Transverse colon (tissue), 4 donors: Measurements from ENCODE around the gene KRCC1. TPM values are rescaled to one million over a fixed set of nuclear protein-coding genes. Genes with fewer than 3 reads are reported as not detected.

Source experiments
- DNase-seq: peaks from one replicate; pipeline ENCODE4 v3.0.0-alpha.2; 2019
- H3K27ac ChIP-seq, 4 donors: fragments of 200-600 bp; sonication (generic); 2 replicates each; pipeline ENCODE4 v1.5.1; 2016 to 2018; ENCODE audit warnings: inconsistent platforms in 4 of 4
- H3K27me3 ChIP-seq: fragments of 200-600 bp; sonication (generic); 2 replicates; pipeline ENCODE4 v1.5.1; 2017; ENCODE audit warnings: inconsistent platforms
- H3K36me3 ChIP-seq, 4 donors: fragments of 200-600 bp; sonication (generic); 2 replicates each; pipeline ENCODE4 v1.5.1; 2017 to 2019; ENCODE audit warnings: inconsistent platforms in 4 of 4
- H3K4me1 ChIP-seq, 4 donors: fragments of 200-600 bp; sonication (generic); 2 replicates each; pipeline ENCODE4 v1.5.1; 2017 to 2020; ENCODE audit warnings: inconsistent platforms in 4 of 4
- H3K4me3 ChIP-seq, 4 donors: fragments of 200-600 bp; sonication (generic); 1 replicate in 1 of 4; 2 replicates in 3 of 4; pipeline versions ENCODE4 v1.5.1 to v1.6.1; 2017 to 2019; ENCODE audit warnings: inconsistent platforms in 4 of 4
- H3K9me3 ChIP-seq, 2 donors: fragments of 200-600 bp; sonication (generic); 2 replicates each; pipeline ENCODE4 v1.5.1; 2017 to 2019; ENCODE audit warnings: inconsistent platforms in 2 of 2
- CTCF ChIP-seq, 5 experiments: fragments of 200-600 bp in 3 of 5; fragments of 450-650 bp in 2 of 5; sonication (generic) in 3 of 5; IDR thresholded peaks; 1 replicate in 2 of 5; 2 replicates in 3 of 5; pipeline ENCODE4 v1.5.1; 2016 to 2017; ENCODE audit warnings: antibody characterized with exemption in 5 of 5, inconsistent platforms in 3 of 5, mild to moderate bottlenecking in 2 of 5, moderate library complexity in 1 of 5
- EP300 ChIP-seq: sonication (generic); formaldehyde crosslinking; IDR thresholded peaks from one replicate; pipeline ENCODE4 v1.6.1; 2017; ENCODE audit warnings: antibody characterized with exemption, low read depth
- POLR2A ChIP-seq: fragments of 450-650 bp; IDR thresholded peaks from one replicate; pipeline ENCODE4 v1.6.1; 2016; ENCODE audit warnings: antibody characterized with exemption, mild to moderate bottlenecking, moderate library complexity
- POLR2AphosphoS5 ChIP-seq, 3 donors: sonication (generic); formaldehyde crosslinking; IDR thresholded peaks; one replicate each; pipeline ENCODE4 v1.6.1; 2016; ENCODE audit warnings: antibody characterized with exemption in 3 of 3
- WGBS, 2 donors: methylation state at CpG; one replicate each; pipeline ENCODE4 v1.1.5; 2018; ENCODE audit warnings: low coverage in 1 of 2; 5-methylcytosine and 5-hydroxymethylcytosine counted together
- in situ Hi-C, 4 donors: fragments of 200-750 bp; cut with MboI; loops; one replicate each; pipeline versions ENCODE4 v1.15.0 to v1.15.1; 2017; ENCODE audit warnings: low sequenced_read_pairs in 3 of 4, low pct_ligation_motif_present in 1 of 4, low pct_unique_long_range_greater_than_20kb in 1 of 4
- intact Hi-C: fragments of 100-400 bp; cut with DNase I; formaldehyde crosslinking; loops from one replicate; pipeline ENCODE4 v1.15.1; 2023; ENCODE audit warnings: low total_unique reads
- total RNA-seq, 4 donors: library from RNA; depleted of rRNA; stranded (reverse); fragments of >200 nt; gene quantifications; one replicate each; pipeline ENCODE4 v1.1.0, GENCODE V29; 2016

KRCC1 gene
- total RNA-seq, 4 donors from 2014 or later, result 12.3 to 40.6 (median 27.6) TPM

GRCh38 chr2:88036182-88036581, 19.4 kb downstream of the KRCC1 start:
- in situ Hi-C loops, result no loop called here

DNA sequence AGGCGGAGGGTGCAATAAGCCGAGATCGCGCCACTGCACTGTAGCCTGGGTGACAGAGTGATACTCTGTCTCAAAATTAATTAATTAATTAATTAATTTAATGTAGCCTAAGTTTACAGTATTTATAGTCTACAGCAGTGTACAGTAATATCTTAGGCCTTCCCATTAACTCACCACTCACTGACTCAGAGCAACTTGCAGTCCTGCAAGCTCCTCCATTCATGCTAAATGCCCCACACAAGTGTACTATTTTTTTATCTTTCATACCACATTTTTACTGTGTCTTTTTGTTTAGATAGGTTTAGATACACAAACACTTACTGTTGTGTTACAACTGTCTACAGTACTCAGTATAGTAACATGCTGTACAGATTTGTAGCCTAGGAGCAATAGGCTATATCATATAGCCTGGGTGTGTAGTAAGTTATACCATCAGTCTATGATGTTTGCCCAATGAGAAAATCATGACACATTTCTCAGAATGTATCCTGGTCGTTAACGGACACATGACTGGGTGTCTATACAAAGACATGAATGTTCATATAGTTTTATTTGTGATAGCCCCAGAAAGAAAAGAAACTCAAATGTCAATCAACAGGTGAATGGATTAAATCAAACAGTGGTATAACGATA, 23.4 kb downstream of the KRCC1 start:
- in situ Hi-C loops (no loop called here), intact Hi-C loops (no loop called here)
- TF ChIP-seq POLR2AphosphoS5 (IDR thresholded peaks at IDR 0.05) (no peak), EP300 (no peak), POLR2A (no peak), CTCF (IDR thresholded peaks at IDR 0.05) (no peak)
- no peak overlapping the region for H3K27ac ChIP-seq
- peaks cover 0 to 9% (median 0%) of the 10 kb centered on the region in 4 donors for H3K4me1 ChIP-seq
- H3K27me3 ChIP-seq, result no peaks in the 10 kb centered on the region
- H3K36me3 ChIP-seq, result peaks cover 0 to 71% (median 17%) of the 10 kb centered on the region in 4 donors
- WGBS, 2 donors, result 94 to 95% methylated on average over 6 to 7 of the region's 7 CpGs
- H3K4me3 ChIP-seq, result no peak overlapping the region
- no peak for DNase-seq
- no peaks in the 10 kb centered on the region for H3K9me3 ChIP-seq

More at GRCh38 chr2:88036182-88036581, 19.4 kb downstream of the KRCC1 start:
- Histone ChIP-seq H3K4me3 (no peak overlapping the region), H3K36me3 (peaks cover 0 to 42% (median 8%) of the 10 kb centered on the region in 4 donors), H3K27me3 (no peaks in the 10 kb centered on the region), H3K27ac (no peak overlapping the region), H3K4me1 (peaks cover 0 to 10% (median 0%) of the 10 kb centered on the region in 4 donors), H3K9me3 (no peaks in the 10 kb centered on the region)
- intact Hi-C loops, result no loop called here
- WGBS, 2 donors, result 57 to 88% methylated on average over 1 to 2 of the region's 2 CpGs
- no peak for DNase-seq
- TF ChIP-seq CTCF (IDR thresholded peaks at IDR 0.05) (no peak), POLR2A (no peak), POLR2AphosphoS5 (IDR thresholded peaks at IDR 0.05) (no peak), EP300 (no peak)

- intact Hi-C loops (no loop called here), in situ Hi-C loops (no loop called here)
- no peak for TF ChIP-seq EP300
- TF ChIP-seq CTCF (IDR thresholded peaks at IDR 0.05), result no peak
- no peak for TF ChIP-seq POLR2A
- TF ChIP-seq POLR2AphosphoS5 (IDR thresholded peaks at IDR 0.05), result no peak
- H3K4me3 ChIP-seq, result no peak overlapping the region
- H3K27ac ChIP-seq, result no peak overlapping the region
- H3K9me3 ChIP-seq, result no peaks in the 10 kb centered on the region
- H3K27me3 ChIP-seq, result no peaks in the 10 kb centered on the region
- H3K36me3 ChIP-seq, result peaks cover 0 to 52% (median 16%) of the 10 kb centered on the region in 4 donors
- DNase-seq, result no peak
- no peaks in the 10 kb centered on the region for H3K4me1 ChIP-seq
- 91 to 96% methylated on average over 4 of the region's 4 CpGs for WGBS, 2 donors
These were observed 26.7 kb downstream of the KRCC1 start for GRCh38 chr2:88028931-88029330.

GRCh38 chr2:88027697-88028389, 27.7 kb downstream of the KRCC1 start:
- in situ Hi-C loops, result no loop called here
- Histone ChIP-seq H3K4me1 (no peaks in the 10 kb centered on the region), H3K4me3 (no peak overlapping the region), H3K9me3 (no peaks in the 10 kb centered on the region), H3K36me3 (peaks cover 0 to 45% (median 13%) of the 10 kb centered on the region in 4 donors), H3K27me3 (no peaks in the 10 kb centered on the region), H3K27ac (peak overlapping the region in 1 of 4 donors; percentile 20)
- no peak for TF ChIP-seq CTCF (IDR thresholded peaks at IDR 0.05)
- no peak for TF ChIP-seq EP300
- 83 to 89% methylated on average over 6 to 10 of the region's 10 CpGs for WGBS, 2 donors
- no peak for DNase-seq
- intact Hi-C loops, result no loop called here
